GM19467 (cell line): ENCODE results near the gene PLEKHA7.

Source experiments
- ATAC-seq: cut with Tn5 transposase; IDR thresholded peaks from one replicate; pipeline ENCODE4 v1.9.1; 2021; ENCODE audit warnings: mild to moderate bottlenecking, moderate library complexity; ENCODE audit not compliant: unreplicated experiment

PLEKHA7 gene

DNA sequence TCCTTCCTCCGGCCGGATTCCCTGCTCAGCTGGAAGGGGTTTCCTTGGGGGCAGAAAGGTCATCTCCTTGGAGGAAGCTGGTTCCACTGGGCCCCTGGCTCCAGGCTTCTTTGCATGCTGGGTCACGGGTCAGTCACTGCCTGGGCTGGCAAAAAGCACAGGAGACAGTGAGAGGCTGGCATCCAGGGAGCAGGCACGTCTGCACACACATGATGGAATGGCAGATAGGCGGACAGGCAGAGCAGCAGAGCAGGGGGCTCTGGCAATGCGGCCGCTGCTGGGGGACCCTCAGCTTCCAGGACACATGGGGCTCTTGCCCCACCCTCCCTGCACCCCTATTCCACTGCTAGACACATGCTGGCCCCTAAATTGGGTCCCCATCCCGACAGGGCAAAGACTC lies 235.3 kb downstream of the PLEKHA7 start:
- ATAC-seq, result no peak

GRCh38 chr11:16778286-16778685 lies 235.9 kb downstream of the PLEKHA7 start:
- no peak for ATAC-seq

DNA sequence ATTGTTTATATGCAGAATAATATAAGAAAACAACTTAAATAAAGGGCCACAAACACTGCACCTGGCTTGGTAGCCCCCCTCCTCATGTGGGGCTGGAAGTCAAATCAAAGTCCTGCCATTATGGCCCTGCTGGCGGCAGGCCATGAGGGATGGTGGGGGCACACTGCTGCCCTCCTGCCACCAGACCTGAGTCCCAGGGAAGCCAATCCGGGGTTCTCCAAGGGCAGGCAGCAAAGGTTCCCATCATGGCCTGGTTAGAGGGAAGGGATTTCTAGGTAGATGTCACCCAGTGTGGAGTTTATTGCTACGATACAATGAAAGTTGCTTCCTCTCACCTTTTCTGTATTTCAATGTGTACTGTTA lies 236.6 kb downstream of the PLEKHA7 start:
- ATAC-seq, result no peak

GRCh38 chr11:16776711-16777612 lies 237.3 kb downstream of the PLEKHA7 start:
- ATAC-seq, result no peak

GRCh38 chr11:16775614-16776283 lies 238.5 kb downstream of the PLEKHA7 start:
- ATAC-seq, result no peak

GRCh38 chr11:16774936-16775613 lies 239.1 kb downstream of the PLEKHA7 start:
- no peak for ATAC-seq

- no peak for ATAC-seq
Measured at GRCh38 chr11:16773981-16774935, 240.0 kb downstream of the PLEKHA7 start.

DNA sequence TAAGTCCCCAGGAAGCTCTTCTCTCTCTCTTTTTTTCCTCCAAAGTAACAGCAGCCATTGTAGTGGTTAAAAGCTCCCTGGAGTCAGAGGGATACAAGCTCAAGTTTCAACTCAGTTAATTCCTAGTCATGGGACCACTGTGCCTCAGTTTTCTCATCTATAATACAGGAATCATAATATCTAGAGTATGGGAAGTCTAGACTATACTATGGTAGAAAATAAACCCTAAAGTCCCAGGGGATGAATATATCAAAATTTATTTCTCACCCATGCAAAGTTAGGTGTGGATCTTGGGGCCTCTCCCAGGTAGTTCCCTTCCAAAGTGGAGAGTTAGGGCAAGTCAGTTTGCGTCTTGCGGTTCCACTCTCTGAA lies 242.1 kb downstream of the PLEKHA7 start:
- ATAC-seq, result no peak

- ATAC-seq, result no peak
Measured at GRCh38 chr11:16771350-16772140, 242.7 kb downstream of the PLEKHA7 start.

- no peak for ATAC-seq
Measured at GRCh38 chr11:16770016-16770415, 244.2 kb downstream of the PLEKHA7 start.

GRCh38 chr11:16769386-16769785 lies 244.8 kb downstream of the PLEKHA7 start:
- ATAC-seq, result no peak

DNA sequence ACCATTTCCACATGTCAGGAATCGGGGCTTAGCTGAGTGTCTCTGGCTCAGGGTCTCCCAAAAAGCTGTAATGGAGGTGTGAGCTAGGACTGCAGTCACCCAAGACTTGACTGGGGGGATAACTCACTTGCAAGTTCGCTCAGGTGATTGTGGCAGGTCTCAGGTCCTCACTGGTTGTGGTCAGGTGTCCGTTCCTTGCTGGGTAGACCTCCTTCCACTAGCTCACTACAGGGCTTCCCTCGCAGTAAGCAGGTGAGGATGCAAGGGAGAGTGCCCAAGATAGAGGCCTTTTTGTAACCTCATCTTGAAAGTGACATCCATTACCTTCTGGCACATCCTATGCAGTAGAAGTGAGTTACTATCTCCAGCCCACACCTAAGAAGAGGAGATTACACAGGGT lies 246.3 kb downstream of the PLEKHA7 start:
- no peak for ATAC-seq

DNA sequence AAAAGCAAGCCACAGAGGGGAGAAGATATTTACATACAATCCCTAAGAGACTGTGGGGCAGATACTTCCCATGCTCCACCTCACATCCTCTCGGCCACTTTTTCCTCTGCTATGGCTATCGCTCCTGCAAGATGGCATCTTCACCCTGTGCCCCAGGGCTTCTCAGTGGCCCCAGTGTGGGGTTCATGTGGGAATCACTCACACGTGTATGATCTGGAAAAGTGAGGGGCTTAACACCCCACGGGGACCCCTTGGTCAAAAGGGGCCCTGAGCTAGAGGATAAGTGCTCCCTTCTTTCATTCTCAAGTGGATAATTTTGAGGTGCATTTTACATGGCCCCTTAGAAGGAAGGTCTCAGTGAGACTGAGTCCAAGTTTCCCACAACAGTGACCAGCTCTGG lies 247.1 kb downstream of the PLEKHA7 start:
- no peak for ATAC-seq

- ATAC-seq, result no peak
Measured at GRCh38 chr11:16764888-16765287, 249.3 kb downstream of the PLEKHA7 start.

GRCh38 chr11:16763746-16764145 lies 250.5 kb downstream of the PLEKHA7 start:
- ATAC-seq, result no peak

DNA sequence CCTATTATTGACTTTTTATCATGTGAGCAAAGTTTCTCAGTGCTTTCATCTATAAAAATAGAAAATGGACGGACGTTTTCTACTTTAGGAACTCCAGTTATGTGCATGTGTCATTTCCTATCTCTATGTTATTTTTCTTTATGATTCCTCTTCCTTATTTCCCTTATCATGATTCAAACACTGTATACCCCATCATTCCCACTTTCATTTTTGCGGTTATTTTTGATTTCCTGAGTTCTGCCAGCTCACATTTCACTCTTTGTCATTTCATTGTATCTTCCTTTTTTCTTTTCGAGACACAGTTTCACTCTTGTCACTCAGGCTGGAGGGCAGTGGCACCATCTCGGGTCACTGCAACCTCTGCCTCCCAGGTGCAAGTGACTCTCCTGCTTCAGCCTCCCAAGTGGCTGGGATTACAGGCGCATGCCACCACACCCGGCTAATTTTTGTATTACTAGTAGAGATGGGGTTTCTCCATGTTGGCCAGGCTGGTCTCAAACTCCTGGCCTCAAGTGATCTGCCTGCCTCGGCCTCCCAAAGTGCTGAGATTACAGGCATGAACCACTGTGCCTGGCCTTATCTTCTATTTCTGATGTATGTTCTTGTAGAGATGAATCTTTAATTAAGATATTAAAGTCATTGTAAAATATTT lies 254.2 kb downstream of the PLEKHA7 start:
- no peak for ATAC-seq

DNA sequence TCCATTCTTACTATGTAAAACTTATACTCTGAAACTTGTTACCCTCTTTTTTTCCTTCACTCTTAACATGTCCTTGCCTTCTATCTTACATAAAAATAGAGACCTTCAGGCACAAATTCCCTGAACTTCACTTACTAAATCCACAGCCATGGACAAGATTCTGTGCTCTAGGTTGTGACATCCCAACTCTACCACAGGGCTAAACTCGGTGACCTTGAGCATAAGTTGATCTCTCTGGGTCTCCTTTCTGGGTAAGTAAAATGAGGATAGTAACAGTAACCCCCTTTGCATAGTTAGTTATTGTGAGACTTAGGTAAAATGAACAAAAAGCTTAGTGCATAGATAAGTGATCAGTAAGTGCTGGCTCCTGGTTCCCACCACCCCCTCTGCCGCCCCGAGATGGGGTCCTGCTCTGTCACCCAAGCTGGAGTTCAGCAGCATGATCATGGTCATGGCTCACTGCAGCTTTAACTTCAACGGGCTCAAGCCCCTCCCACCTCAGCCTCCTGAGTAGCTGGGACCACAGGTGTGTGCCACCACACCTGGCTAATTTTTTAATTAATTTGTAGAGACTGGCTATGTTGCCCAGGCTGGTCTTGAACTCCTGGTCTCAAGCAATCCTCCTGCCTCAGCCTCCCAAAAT lies 255.7 kb downstream of the PLEKHA7 start:
- no peak for ATAC-seq

- ATAC-seq, result no peak
Measured at GRCh38 chr11:16750417-16750816, 263.8 kb downstream of the PLEKHA7 start.

DNA sequence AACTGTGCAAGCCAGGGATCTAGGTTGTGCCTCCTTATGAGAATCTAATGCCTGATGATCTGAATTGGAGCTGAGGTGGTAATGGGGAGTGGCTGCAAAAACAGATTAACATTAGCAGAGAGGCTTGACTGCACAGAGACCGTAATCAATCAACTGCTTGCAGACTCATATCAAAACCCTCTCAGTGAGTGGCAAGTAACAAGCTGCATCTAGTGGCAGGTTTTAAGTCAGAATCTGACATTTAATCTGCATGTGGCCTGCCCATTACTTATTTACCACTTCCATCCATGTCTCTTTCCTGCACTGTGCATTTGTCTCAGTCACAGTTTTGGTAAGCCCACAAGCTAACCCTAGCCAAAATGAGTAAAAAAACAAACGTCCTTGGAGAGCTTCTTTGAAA lies 264.5 kb downstream of the PLEKHA7 start:
- ATAC-seq, result no peak
